OCI-LY7 (cell line): ENCODE results near the gene ZNF318. TPM values are rescaled to one million over a fixed set of nuclear protein-coding genes. Genes with fewer than 3 reads are reported as not detected.

Experiments
- BruUV-seq: library from RNA; stranded (reverse); fragments of 400-500 nt; replicated peaks from 2 replicates; lab custom pipeline; 2021; lab: Mats Ljungman, UMichigan
- CTCF ChIA-PET: fragments of 300-600 bp; sonication (Branson Sonifier 250); formaldehyde crosslinking; loops from one replicate; lab custom pipeline; 2022; ENCODE audit warnings: antibody characterized with exemption; ENCODE audit not compliant: unreplicated experiment; lab: Charles Lee
- POLR2A ChIA-PET: fragments of 300-600 bp; sonication (Branson Sonifier 250); formaldehyde crosslinking; loops from one replicate; lab custom pipeline; 2022; ENCODE audit warnings: antibody characterized with exemption; lab: Charles Lee
- DNase-seq: peaks from one replicate; pipeline ENCODE4 v3.0.0-alpha.2; 2015; ENCODE audit warnings: low spot score
- H2AFZ ChIP-seq: fragments of 200-600 bp; sonication (generic), shearing (Covaris generic); 2 replicates; pipeline ENCODE4 v1.6.1; 2014; ENCODE audit warnings: mild to moderate bottlenecking, antibody characterized with exemption, low read length, moderate library complexity
- H3K27ac ChIP-seq: fragments of 200-600 bp; sonication (generic); 2 replicates; pipeline ENCODE4 v1.5.1; 2014; ENCODE audit warnings: mixed run types, low read depth, mild to moderate bottlenecking, moderate library complexity, low read length, inconsistent platforms; ENCODE audit not compliant: poor library complexity, severe bottlenecking
- H3K36me3 ChIP-seq: fragments of 200-600 bp; sonication (generic); 2 replicates; pipeline ENCODE4 v1.6.1; 2014; ENCODE audit warnings: mild to moderate bottlenecking, antibody characterized with exemption, low read length, moderate library complexity, mixed read lengths; ENCODE audit not compliant: insufficient read depth
- H3K4me1 ChIP-seq: fragments of 200-600 bp; sonication (generic); 2 replicates; pipeline ENCODE4 v1.5.1; 2014; ENCODE audit warnings: mild to moderate bottlenecking, low read length; ENCODE audit not compliant: insufficient read depth, poor library complexity, severe bottlenecking
- H3K4me2 ChIP-seq: fragments of 200-600 bp; sonication (generic); 2 replicates; pipeline ENCODE4 v1.6.1; 2014; ENCODE audit warnings: mild to moderate bottlenecking, low read length
- H3K4me3 ChIP-seq: fragments of 200-600 bp; sonication (generic); 2 replicates; pipeline ENCODE4 v1.5.1; 2014; ENCODE audit warnings: mild to moderate bottlenecking, low read depth, low read length; ENCODE audit not compliant: poor library complexity, severe bottlenecking
- H3K79me2 ChIP-seq: fragments of 200-600 bp; sonication (generic); 2 replicates; pipeline ENCODE4 v1.6.1; 2016; ENCODE audit warnings: low read depth, mild to moderate bottlenecking, low read length, moderate library complexity, mixed read lengths; ENCODE audit not compliant: insufficient read depth
- H3K9me2 ChIP-seq: fragments of 200-600 bp; sonication (generic); 2 replicates; pipeline ENCODE4 v1.6.1; 2016; ENCODE audit warnings: mild to moderate bottlenecking, low read length, mixed read lengths; ENCODE audit not compliant: insufficient read depth
- H3K9me3 ChIP-seq: fragments of 200-600 bp; sonication (generic); 2 replicates; pipeline ENCODE4 v1.6.1; 2014; ENCODE audit warnings: mild to moderate bottlenecking, mixed run types, low read length, mixed read lengths
- H4K20me1 ChIP-seq: fragments of 200-600 bp; sonication (generic); 2 replicates; pipeline ENCODE4 v1.6.1; 2014; ENCODE audit warnings: mild to moderate bottlenecking, antibody characterized with exemption, low read length, moderate library complexity, mixed read lengths; ENCODE audit not compliant: insufficient read depth
- EZH2phosphoT487 ChIP-seq: fragments of 200-600 bp; sonication (generic); IDR thresholded peaks from 2 replicates; pipeline ENCODE4 v1.6.1; 2018; ENCODE audit warnings: low read depth, borderline replicate concordance, mild to moderate bottlenecking, mixed run types, antibody characterized with exemption, low read length, moderate library complexity, mixed read lengths
- intact Hi-C: fragments of 100-400 bp; cut with micrococcal nuclease; formaldehyde crosslinking; loops from one replicate; pipeline ENCODE4 v1.10.0; 2022; ENCODE audit not compliant: unreplicated experiment
- total RNA-seq, 2 experiments: library from RNA; depleted of rRNA in 1 of 2; stranded (reverse); fragments of >200 nt in 1 of 2; shearing (Covaris generic) in 1 of 2; gene quantifications; 2 replicates each; pipeline ENCODE4 v1.2.3, GENCODE V29; 2014 to 2022
- TF ChIP-seq, protein P1 (sequence below): fragments of 200-600 bp; sonication (generic); conservative IDR thresholded peaks from 2 replicates; pipeline ENCODE4 v1.5.1; 2014; ENCODE audit warnings: mild to moderate bottlenecking, antibody characterized with exemption, low read length, moderate library complexity, mixed read lengths

ZNF318 gene
- total RNA-seq, 2 experiments from 2014 or later: 12.8 to 24.4 TPM

DNA sequence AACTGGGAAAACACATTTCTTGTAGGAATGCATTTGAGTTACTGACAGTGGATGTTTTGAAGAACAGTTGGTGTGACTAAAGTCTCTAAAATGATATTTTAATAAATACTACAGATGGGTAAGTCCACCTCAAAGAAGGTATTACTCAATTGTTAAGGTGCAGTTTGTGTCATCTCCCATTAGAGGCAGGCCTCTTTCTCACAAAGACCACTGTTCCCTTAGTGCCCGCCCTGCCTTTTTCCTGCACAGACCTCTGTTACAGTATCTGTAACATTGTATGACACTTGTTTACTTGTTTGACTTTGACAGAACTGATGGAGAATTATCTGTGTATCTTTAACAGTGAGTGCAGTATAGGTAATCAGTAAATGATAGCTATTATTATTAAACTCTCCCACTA lies 55.6 kb downstream of the ZNF318 start:
- H3K27ac ChIP-seq: no peak overlapping the region
- POLR2A ChIA-PET: interaction anchor here (0.5 to 1.5 kb wide), 7 partner anchors 9 to 204 kb away, joined by 3 to 6 read pairs (median 3); no protein-coding TSS in a partner anchor
- no peak overlapping the region for H3K4me3 ChIP-seq
- H3K4me2 ChIP-seq: no peak overlapping the region
- TF ChIP-seq, protein P1, sequence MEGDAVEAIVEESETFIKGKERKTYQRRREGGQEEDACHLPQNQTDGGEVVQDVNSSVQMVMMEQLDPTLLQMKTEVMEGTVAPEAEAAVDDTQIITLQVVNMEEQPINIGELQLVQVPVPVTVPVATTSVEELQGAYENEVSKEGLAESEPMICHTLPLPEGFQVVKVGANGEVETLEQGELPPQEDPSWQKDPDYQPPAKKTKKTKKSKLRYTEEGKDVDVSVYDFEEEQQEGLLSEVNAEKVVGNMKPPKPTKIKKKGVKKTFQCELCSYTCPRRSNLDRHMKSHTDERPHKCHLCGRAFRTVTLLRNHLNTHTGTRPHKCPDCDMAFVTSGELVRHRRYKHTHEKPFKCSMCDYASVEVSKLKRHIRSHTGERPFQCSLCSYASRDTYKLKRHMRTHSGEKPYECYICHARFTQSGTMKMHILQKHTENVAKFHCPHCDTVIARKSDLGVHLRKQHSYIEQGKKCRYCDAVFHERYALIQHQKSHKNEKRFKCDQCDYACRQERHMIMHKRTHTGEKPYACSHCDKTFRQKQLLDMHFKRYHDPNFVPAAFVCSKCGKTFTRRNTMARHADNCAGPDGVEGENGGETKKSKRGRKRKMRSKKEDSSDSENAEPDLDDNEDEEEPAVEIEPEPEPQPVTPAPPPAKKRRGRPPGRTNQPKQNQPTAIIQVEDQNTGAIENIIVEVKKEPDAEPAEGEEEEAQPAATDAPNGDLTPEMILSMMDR: 0 out of 2 replicates have a peak, but pooled peaks have one; percentile 24
- no peak for TF ChIP-seq EZH2phosphoT487
- no peaks in the 10 kb centered on the region for H3K9me2 ChIP-seq
- no TSS peak for BruUV-seq
- H3K36me3 ChIP-seq: no peaks in the 10 kb centered on the region
- no peaks in the 10 kb centered on the region for H4K20me1 ChIP-seq
- H2AFZ ChIP-seq: no peak overlapping the region
- H3K4me1 ChIP-seq: peaks cover 25% of the 10 kb centered on the region
- H3K9me3 ChIP-seq: no peaks in the 10 kb centered on the region
- CTCF ChIA-PET: no interaction called here
- DNase-seq: peak; percentile 16
- intact Hi-C loops: no loop called here
- H3K79me2 ChIP-seq: no peaks in the 10 kb centered on the region

DNA sequence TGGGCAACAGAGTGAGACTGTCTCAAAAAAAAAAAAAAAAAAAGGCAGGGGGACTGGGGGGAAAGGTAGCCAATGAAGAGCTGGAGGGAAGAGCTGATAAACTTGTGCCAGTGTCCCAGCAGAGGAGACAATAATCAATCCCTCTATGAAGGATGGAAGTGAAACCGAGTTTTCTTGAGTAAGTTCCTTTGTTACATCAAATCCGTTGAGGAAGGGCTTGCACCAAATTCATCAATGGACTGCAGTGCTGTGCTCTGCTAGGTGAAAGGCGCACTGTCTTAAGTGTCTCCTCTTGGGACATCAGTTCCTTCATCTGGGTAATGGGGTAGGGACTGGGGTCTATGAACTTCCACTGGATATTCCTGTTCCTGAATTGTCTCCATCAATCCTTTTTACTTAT lies 57.8 kb downstream of the ZNF318 start:
- Histone ChIP-seq H3K27ac (no peak overlapping the region), H3K4me1 (peaks cover 28% of the 10 kb centered on the region), H3K36me3 (no peaks in the 10 kb centered on the region), H3K4me3 (no peak overlapping the region), H4K20me1 (no peaks in the 10 kb centered on the region), H2AFZ (no peak overlapping the region), H3K9me3 (no peaks in the 10 kb centered on the region), H3K9me2 (no peaks in the 10 kb centered on the region), H3K79me2 (no peaks in the 10 kb centered on the region), H3K4me2 (no peak overlapping the region)
- ChIA-PET POLR2A (no interaction called here), CTCF (no interaction called here)
- no peak for TF ChIP-seq EZH2phosphoT487
- TF ChIP-seq, protein P1: no peak
- intact Hi-C loops: no loop called here
- BruUV-seq: no TSS peak
- DNase-seq: no peak

DNA sequence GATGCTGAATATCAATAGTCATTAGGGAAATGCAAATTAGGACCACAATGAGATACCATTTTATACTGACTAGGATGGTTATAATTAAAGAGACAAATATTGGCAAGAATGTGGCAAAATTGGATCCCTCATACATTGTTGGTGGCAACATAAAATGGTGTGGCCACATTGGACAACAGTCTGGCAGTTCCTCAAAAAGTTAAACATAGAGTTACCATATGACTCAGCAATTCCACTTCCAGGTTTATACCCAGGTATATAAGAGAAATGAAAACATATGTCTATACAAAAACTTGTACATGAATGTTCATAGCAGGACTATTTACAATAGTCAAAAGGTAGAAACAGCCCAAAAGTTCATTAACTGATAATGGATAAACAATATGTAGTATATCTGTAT lies 58.8 kb downstream of the ZNF318 start:
- Histone ChIP-seq H2AFZ (no peak overlapping the region), H3K36me3 (no peaks in the 10 kb centered on the region), H3K9me2 (no peaks in the 10 kb centered on the region), H3K4me3 (no peak overlapping the region), H3K4me2 (no peak overlapping the region), H3K79me2 (no peaks in the 10 kb centered on the region), H3K9me3 (no peaks in the 10 kb centered on the region), H3K27ac (no peak overlapping the region), H4K20me1 (no peaks in the 10 kb centered on the region), H3K4me1 (peaks cover 18% of the 10 kb centered on the region)
- TF ChIP-seq, protein P1: no peak
- TF ChIP-seq EZH2phosphoT487: no peak
- no peak for DNase-seq
- CTCF ChIA-PET: no interaction called here
- no TSS peak for BruUV-seq
- intact Hi-C loops: no loop called here
- POLR2A ChIA-PET: no interaction called here
